Measurements from ENCODE around the gene SH3PXD2A. TPM values are rescaled to one million over a fixed set of nuclear protein-coding genes. Genes with fewer than 3 reads are reported as not detected.

The SH3PXD2A gene
- total and polyA plus RNA-seq, 9 of the 15 experiments (the other 6 are each of a cell fraction or from before 2014, with no cell fraction given): 0.41 to 9.3 (median 2.5) TPM

GRCh38 chr10:103739039-103739764 is 116.2 kb downstream of the SH3PXD2A start:
- H3K9ac ChIP-seq (ENCODE audit: insufficient read depth in 1 of 2, low read depth in 2 of 2, low read length in 2 of 2): no peak overlapping the region
- H3K9me1 ChIP-seq (ENCODE audit: control insufficient read depth, insufficient read depth, low read length): no peaks in the 10 kb centered on the region
- in situ Hi-C loops (cut with MboI) (no loop called here), intact Hi-C loops (cut with micrococcal nuclease) (no loop called here)
- peaks cover 7 to 77% of the 10 kb centered on the region in 2 experiments; a peak in 3 of 5 replicates for H3K27me3 ChIP-seq (ENCODE audit: control insufficient read depth in 2 of 2, insufficient read depth in 2 of 2, low read length in 2 of 2)
- H3K36me3 ChIP-seq (ENCODE audit: control insufficient read depth, insufficient read depth, low read length): no peaks in the 10 kb centered on the region
- no peak for DNase-seq (ENCODE audit: extremely low read depth in 1 of 4, low spot score in 3 of 4)
- FAIRE-seq: no peak
- H3K4me1 ChIP-seq (replicated peaks in 1 of 2; ENCODE audit: control insufficient read depth in 2 of 2, insufficient read depth in 2 of 2, low read length in 2 of 2): no peaks in the 10 kb centered on the region
- BruUV-seq (replicated peaks): no TSS peak
- no peak overlapping the region for H2AFZ ChIP-seq (ENCODE audit: low read depth, low read length)
- 8% methylated on average over 8 of the region's 13 CpGs for WGBS (ENCODE audit: insufficient coverage, low coverage, missing lambda C conversion rate)
- H3K79me2 ChIP-seq (ENCODE audit: control insufficient read depth, insufficient read depth, low read length): no peaks in the 10 kb centered on the region
- H3K4me3 ChIP-seq: no peak overlapping the region
- H3K4me2 ChIP-seq (ENCODE audit: insufficient read depth, low read length): no peak overlapping the region
- no peak overlapping the region for H3K27ac ChIP-seq (ENCODE audit: extremely low read depth, low read depth, low read length)
- no peaks in the 10 kb centered on the region for H4K20me1 ChIP-seq (replicated peaks; ENCODE audit: control insufficient read depth, insufficient read depth, low read length)
- CTCF ChIA-PET (ENCODE audit: low intra/inter-chr PET ratio): no interaction called here
- no peaks in the 10 kb centered on the region for H3K9me3 ChIP-seq (replicated peaks; ENCODE audit: control insufficient read depth, insufficient read depth, low read depth, low read length)
- no peak for TF ChIP-seq MXI1 (IDR thresholded peaks at IDR 0.05; ENCODE audit: low read depth, low read length)
- TF ChIP-seq NCOA1 (IDR thresholded peaks at IDR 0.05; ENCODE audit: low read depth): no peak
- no peak for TF ChIP-seq OTX1 (CRISPR knock-in tag; IDR thresholded peaks at IDR 0.05)
- no peak for TF ChIP-seq CREM (IDR thresholded peaks at IDR 0.05; ENCODE audit: low read depth)
- no peak for TF ChIP-seq E2F8 (IDR thresholded peaks at IDR 0.05; ENCODE audit: low read depth, partially characterized antibody)
- no peak for TF ChIP-seq KLF16 (IDR thresholded peaks at IDR 0.05)
- no peak for ATAC-seq
- POLR2A ChIA-PET: no interaction called here

Measured in K562 (cell line).